KMS-11 (cell line): ENCODE results near the gene PTPRN2.

ENCODE experiments used
- H2AFZ ChIP-seq: fragments of 200-600 bp; sonication (generic); 2 replicates; pipeline ENCODE4 v1.6.1; 2016; ENCODE audit warnings: antibody characterized with exemption, mixed run types, low read depth
- H3K27ac ChIP-seq: fragments of 200-600 bp; sonication (generic); 2 replicates; pipeline ENCODE4 v1.6.1; 2016; ENCODE audit warnings: mild to moderate bottlenecking, mixed run types
- H3K27me3 ChIP-seq: fragments of 200-600 bp; sonication (generic); 2 replicates; pipeline ENCODE4 v1.6.1; 2017; ENCODE audit warnings: mild to moderate bottlenecking, low read depth, mixed run types, moderate library complexity; ENCODE audit not compliant: insufficient read depth
- H3K36me3 ChIP-seq: fragments of 200-600 bp; sonication (generic); 2 replicates; pipeline ENCODE4 v1.6.1; 2017; ENCODE audit warnings: mild to moderate bottlenecking, mixed run types; ENCODE audit not compliant: insufficient read depth
- H3K4me1 ChIP-seq: fragments of 200-600 bp; sonication (generic); 2 replicates; pipeline ENCODE4 v1.6.1; 2016; ENCODE audit warnings: mild to moderate bottlenecking, low read depth, mixed run types; ENCODE audit not compliant: poor library complexity, severe bottlenecking
- H3K4me2 ChIP-seq: fragments of 200-600 bp; sonication (generic); 2 replicates; pipeline ENCODE4 v1.7.0; 2016; ENCODE audit warnings: mild to moderate bottlenecking, mixed run types
- H3K4me3 ChIP-seq: fragments of 200-600 bp; sonication (generic); IDR thresholded peaks from 2 replicates; pipeline ENCODE4 v1.6.1; 2017; ENCODE audit warnings: low read depth, low read length, mixed read lengths; ENCODE audit not compliant: insufficient read depth
- H3K79me2 ChIP-seq: fragments of 200-600 bp; sonication (generic); 2 replicates; pipeline ENCODE4 v1.6.1; 2016; ENCODE audit warnings: low read depth, mixed run types; ENCODE audit not compliant: insufficient read depth
- H3K9ac ChIP-seq: fragments of 200-600 bp; sonication (generic); 2 replicates; pipeline ENCODE4 v1.6.1; 2016; ENCODE audit warnings: mild to moderate bottlenecking, mixed run types
- H4K20me1 ChIP-seq: fragments of 200-600 bp; sonication (generic); 2 replicates; pipeline ENCODE4 v1.6.1; 2016; ENCODE audit warnings: mild to moderate bottlenecking, mixed run types; ENCODE audit not compliant: insufficient read depth
- TF ChIP-seq, protein P1 (sequence below): fragments of 200-600 bp; sonication (generic); conservative IDR thresholded peaks from 2 replicates; pipeline ENCODE4 v1.6.1; 2017; ENCODE audit warnings: low read depth, mild to moderate bottlenecking, antibody characterized with exemption, low read length, moderate library complexity, mixed read lengths

PTPRN2 gene

DNA sequence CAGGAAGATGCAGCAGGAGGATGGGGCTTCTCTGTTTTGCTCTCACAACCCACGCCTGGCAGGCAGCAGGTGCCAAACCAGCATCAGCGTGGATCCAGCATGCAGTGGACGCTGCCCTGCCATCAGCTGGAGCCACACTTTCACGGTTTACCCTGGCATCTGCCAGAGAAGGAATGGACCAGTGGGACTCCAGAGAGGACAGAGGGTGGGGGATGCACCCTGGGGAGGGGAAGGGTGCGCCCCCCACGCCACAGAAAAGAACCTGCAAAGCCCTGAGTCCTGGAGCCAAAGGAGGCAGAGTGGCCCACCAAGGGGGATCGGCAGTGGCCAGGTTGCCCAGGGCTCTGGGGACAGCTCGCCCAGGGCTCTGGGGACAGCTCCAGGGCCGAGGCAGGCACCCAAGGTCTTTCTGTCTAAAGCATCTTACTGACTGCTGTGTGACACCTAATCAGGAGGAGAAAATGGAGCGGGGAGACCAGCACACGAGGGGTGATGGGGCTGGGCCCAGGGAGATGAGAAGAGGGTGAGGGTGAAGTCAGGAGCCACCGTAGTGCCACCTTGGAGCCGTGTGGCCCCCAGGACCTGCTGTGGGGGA lies 1025.7 kb downstream of the PTPRN2 start:
- Histone ChIP-seq H3K4me1 (no peaks in the 10 kb centered on the region), H3K27ac (no peak overlapping the region), H3K36me3 (no peaks in the 10 kb centered on the region), H3K79me2 (no peaks in the 10 kb centered on the region), H3K4me2 (no peak overlapping the region), H2AFZ (no peak overlapping the region; the same call in 1 of the 2 replicates), H4K20me1 (no peaks in the 10 kb centered on the region), H3K9ac (no peak overlapping the region), H3K27me3 (peaks cover 13% of the 10 kb centered on the region; the same call in 1 of the 2 replicates), H3K4me3 (no peak overlapping the region)
- TF ChIP-seq, protein P1, sequence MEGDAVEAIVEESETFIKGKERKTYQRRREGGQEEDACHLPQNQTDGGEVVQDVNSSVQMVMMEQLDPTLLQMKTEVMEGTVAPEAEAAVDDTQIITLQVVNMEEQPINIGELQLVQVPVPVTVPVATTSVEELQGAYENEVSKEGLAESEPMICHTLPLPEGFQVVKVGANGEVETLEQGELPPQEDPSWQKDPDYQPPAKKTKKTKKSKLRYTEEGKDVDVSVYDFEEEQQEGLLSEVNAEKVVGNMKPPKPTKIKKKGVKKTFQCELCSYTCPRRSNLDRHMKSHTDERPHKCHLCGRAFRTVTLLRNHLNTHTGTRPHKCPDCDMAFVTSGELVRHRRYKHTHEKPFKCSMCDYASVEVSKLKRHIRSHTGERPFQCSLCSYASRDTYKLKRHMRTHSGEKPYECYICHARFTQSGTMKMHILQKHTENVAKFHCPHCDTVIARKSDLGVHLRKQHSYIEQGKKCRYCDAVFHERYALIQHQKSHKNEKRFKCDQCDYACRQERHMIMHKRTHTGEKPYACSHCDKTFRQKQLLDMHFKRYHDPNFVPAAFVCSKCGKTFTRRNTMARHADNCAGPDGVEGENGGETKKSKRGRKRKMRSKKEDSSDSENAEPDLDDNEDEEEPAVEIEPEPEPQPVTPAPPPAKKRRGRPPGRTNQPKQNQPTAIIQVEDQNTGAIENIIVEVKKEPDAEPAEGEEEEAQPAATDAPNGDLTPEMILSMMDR: no peak

GRCh38 chr7:157561523-157561785 lies 1026.2 kb downstream of the PTPRN2 start:
- H2AFZ ChIP-seq: no peak overlapping the region
- H3K27ac ChIP-seq: no peak overlapping the region
- H3K36me3 ChIP-seq: no peaks in the 10 kb centered on the region
- H4K20me1 ChIP-seq: no peaks in the 10 kb centered on the region
- peaks cover 13% of the 10 kb centered on the region; the same call in 1 of the 2 replicates for H3K27me3 ChIP-seq
- H3K4me2 ChIP-seq: no peak overlapping the region
- H3K4me3 ChIP-seq: no peak overlapping the region
- H3K4me1 ChIP-seq: no peaks in the 10 kb centered on the region
- no peaks in the 10 kb centered on the region for H3K79me2 ChIP-seq
- H3K9ac ChIP-seq: no peak overlapping the region
- TF ChIP-seq, protein P1: no peak

DNA sequence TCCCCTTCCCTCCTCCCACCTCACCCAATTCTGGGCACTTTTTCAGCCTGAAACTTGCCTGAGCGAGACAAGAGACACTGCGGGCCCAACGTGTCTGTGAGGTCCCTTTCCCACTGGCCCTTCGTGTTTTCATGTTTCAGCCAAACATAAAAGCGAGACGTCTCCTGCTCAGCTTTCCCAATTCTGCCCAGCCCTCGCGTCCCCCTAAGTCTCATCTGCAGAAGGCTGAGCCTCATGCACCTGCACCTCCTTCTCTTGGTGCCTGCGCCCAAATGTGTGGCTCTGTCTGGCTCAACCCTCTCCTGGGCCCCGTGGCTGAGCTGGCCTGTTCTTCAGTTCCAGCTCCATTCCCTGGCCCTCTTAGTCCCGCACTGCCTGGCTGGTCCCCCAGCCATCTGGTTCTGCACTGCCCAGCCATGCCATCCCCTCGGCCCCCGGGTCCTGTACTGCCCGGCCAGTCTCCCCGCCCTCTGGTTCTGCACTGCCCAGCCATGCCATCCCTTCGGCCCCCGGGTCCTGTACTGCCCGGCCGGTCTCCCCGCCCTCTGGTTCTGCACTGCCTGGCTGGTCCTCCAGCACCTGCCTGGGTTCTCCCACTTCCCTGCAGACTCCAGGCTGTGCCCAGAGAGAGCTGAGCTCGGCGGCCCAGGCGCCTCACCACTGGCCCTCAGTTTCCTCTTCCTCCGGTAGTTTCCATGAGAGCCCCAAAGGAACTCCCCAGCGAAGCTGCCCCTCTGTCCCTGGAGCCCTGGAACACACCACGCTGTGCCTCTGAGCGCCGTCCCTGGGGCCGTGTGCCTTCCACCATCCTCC lies 1026.7 kb downstream of the PTPRN2 start:
- Histone ChIP-seq H3K27me3 (peaks cover 13% of the 10 kb centered on the region; the same call in 1 of the 2 replicates), H3K4me2 (no peak overlapping the region), H3K27ac (no peak overlapping the region), H3K9ac (no peak overlapping the region), H2AFZ (no peak overlapping the region), H4K20me1 (no peaks in the 10 kb centered on the region), H3K4me3 (no peak overlapping the region), H3K36me3 (no peaks in the 10 kb centered on the region), H3K79me2 (no peaks in the 10 kb centered on the region), H3K4me1 (no peaks in the 10 kb centered on the region)
- TF ChIP-seq, protein P1: no peak

DNA sequence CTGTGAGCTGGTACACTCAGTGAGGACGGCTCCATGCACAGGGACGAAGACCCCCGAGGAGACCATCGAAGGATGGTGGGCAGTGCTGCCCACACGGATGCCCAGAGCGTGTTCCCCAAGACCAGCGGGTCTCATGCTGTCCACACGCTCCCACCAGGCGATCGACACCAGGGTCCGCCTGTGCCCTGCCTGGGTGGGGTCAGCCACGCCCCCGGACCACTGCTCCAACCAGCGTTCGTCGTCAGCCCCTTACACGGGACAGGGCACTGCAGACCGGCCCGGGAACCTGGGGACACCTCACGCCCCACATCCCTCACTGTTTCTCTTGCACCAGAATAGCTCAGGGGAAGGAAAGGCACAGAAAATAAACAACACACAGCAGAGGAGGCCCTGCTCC lies 1027.4 kb downstream of the PTPRN2 start:
- H3K36me3 ChIP-seq: no peaks in the 10 kb centered on the region
- no peaks in the 10 kb centered on the region for H3K79me2 ChIP-seq
- no peak overlapping the region for H3K27ac ChIP-seq
- TF ChIP-seq, protein P1: no peak
- no peak overlapping the region for H3K4me3 ChIP-seq
- peaks cover 13% of the 10 kb centered on the region; the same call in 1 of the 2 replicates for H3K27me3 ChIP-seq
- H3K4me1 ChIP-seq: no peaks in the 10 kb centered on the region
- H3K4me2 ChIP-seq: no peak overlapping the region
- no peaks in the 10 kb centered on the region for H4K20me1 ChIP-seq
- no peak overlapping the region for H2AFZ ChIP-seq
- H3K9ac ChIP-seq: no peak overlapping the region
